H1 (cell line): ENCODE results near the gene ULBP3.

Experiments
- CBX5 ChIP-seq: fragments of 300-800, 300-1000 bp; sonication (generic); IDR thresholded peaks from 2 replicates; pipeline ENCODE4 v1.7.1; 2016; ENCODE audit warnings: antibody characterized with exemption, low read length, low read depth
- CBX8 ChIP-seq: fragments of 300-800, 300-1000 bp; sonication (generic); IDR thresholded peaks from 2 replicates; pipeline ENCODE4 v1.7.1; 2016; ENCODE audit warnings: low read depth, low read length, borderline replicate concordance
- CEBPB ChIP-seq: IDR thresholded peaks from 2 replicates; pipeline ENCODE4 v1.6.1; 2012; ENCODE audit warnings: low read depth, low read length
- EZH2 ChIP-seq: fragments of 200-600 bp; sonication (generic); IDR thresholded peaks from 2 replicates; pipeline ENCODE4 v1.7.1; 2012; ENCODE audit warnings: low read depth, mild to moderate bottlenecking, moderate library complexity, low read length, inconsistent platforms; ENCODE audit not compliant: severe bottlenecking
- HDAC2 ChIP-seq, 2 experiments: fragments of 300-600 bp in 1 of 2; sonication (generic) in 1 of 2; IDR thresholded peaks; 2 replicates each; pipeline ENCODE4 v1.6.1; 2011 to 2012; ENCODE audit warnings: low read depth in 2 of 2, low read length in 2 of 2, mild to moderate bottlenecking in 2 of 2, moderate library complexity in 2 of 2, borderline replicate concordance in 1 of 2, inconsistent platforms in 1 of 2
- RFX5 ChIP-seq: IDR thresholded peaks from 2 replicates; pipeline ENCODE4 v1.6.1; 2011; ENCODE audit warnings: low read depth, low read length, improper control_type of control experiment, borderline replicate concordance
- SAP30 ChIP-seq: fragments of 300-600 bp; sonication (generic); IDR thresholded peaks from 2 replicates; pipeline ENCODE4 v1.7.1; 2012; ENCODE audit warnings: low read length, moderate library complexity, mild to moderate bottlenecking, inconsistent platforms; ENCODE audit not compliant: insufficient read depth, insufficient replicate concordance
- TCF12 ChIP-seq: IDR thresholded peaks from 2 replicates; pipeline ENCODE4 v1.6.1; 2011; ENCODE audit warnings: low read depth, mild to moderate bottlenecking, low read length
- ZNF274 ChIP-seq: IDR thresholded peaks from 2 replicates; pipeline ENCODE4 v1.7.0; 2012; ENCODE audit warnings: low read length, borderline replicate concordance; ENCODE audit errors: extremely low read depth
- TF ChIP-seq, protein P1 (sequence below), 3 experiments: IDR thresholded peaks; 1 replicate in 2 of 3; 2 replicates in 1 of 3; pipeline versions ENCODE4 v1.5.1 to v1.6.1; 2011; ENCODE audit warnings: low read length in 3 of 3, mild to moderate bottlenecking in 3 of 3, inconsistent platforms in 2 of 3, low read depth in 1 of 3, moderate library complexity in 1 of 3; ENCODE audit not compliant: insufficient read depth in 1 of 3; ENCODE audit errors: control extremely low read depth in 1 of 3

DNA sequence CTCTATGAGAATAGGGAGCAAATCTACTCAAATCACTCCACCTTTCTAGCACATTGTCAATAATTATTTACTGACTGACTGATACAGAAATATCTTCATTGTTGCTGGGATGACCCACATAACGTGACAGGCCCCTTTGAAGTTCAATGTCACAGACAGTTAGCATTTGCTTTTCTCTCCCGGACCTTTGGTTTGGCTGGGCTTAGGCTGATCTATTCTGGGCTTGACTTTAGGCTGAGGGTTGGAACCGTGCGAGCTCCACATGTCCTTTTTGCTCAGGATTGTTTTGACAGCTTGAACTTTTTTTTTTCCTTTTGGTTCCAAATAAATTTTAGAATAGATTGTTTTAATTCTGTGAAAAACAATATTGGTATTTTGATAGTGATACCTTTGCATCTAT, 12.0 kb downstream of the ULBP3 start:
- no peak for TF ChIP-seq TCF12
- TF ChIP-seq SAP30 = no peak
- TF ChIP-seq RFX5 = no peak
- TF ChIP-seq CBX5 = no peak
- TF ChIP-seq, protein P1, sequence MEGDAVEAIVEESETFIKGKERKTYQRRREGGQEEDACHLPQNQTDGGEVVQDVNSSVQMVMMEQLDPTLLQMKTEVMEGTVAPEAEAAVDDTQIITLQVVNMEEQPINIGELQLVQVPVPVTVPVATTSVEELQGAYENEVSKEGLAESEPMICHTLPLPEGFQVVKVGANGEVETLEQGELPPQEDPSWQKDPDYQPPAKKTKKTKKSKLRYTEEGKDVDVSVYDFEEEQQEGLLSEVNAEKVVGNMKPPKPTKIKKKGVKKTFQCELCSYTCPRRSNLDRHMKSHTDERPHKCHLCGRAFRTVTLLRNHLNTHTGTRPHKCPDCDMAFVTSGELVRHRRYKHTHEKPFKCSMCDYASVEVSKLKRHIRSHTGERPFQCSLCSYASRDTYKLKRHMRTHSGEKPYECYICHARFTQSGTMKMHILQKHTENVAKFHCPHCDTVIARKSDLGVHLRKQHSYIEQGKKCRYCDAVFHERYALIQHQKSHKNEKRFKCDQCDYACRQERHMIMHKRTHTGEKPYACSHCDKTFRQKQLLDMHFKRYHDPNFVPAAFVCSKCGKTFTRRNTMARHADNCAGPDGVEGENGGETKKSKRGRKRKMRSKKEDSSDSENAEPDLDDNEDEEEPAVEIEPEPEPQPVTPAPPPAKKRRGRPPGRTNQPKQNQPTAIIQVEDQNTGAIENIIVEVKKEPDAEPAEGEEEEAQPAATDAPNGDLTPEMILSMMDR (IDR thresholded peaks at IDR 0.05; ENCODE audit: control extremely low read depth in 1 of 3, insufficient read depth in 1 of 3, low read depth in 1 of 3, low read length in 3 of 3) = no peak
- no peak for TF ChIP-seq CEBPB
- TF ChIP-seq EZH2 = no peak
- no peak for TF ChIP-seq ZNF274
- no peak for TF ChIP-seq CBX8
- no peak for TF ChIP-seq HDAC2 (IDR thresholded peaks at IDR 0.05; ENCODE audit: borderline replicate concordance in 1 of 2, low read depth in 2 of 2, low read length in 2 of 2)
